B cell (primary cell): Measurements from ENCODE around the gene TMBIM4. TPM values are rescaled to one million over a fixed set of nuclear protein-coding genes. Genes with fewer than 3 reads are reported as not detected.

Experiments used
- ATAC-seq: fragments of 200-7000 bp; cut with Tn5 transposase; one replicate; pipeline ENCODE4 v1.10.0; 2021; ENCODE audit warnings: low read depth, mild to moderate bottlenecking, moderate number of reproducible peaks, moderate library complexity
- CTCF ChIA-PET: fragments of 350-600 bp; sonication (Branson Sonifier 250); formaldehyde crosslinking; loops from one replicate; lab custom pipeline; 2021; ENCODE audit warnings: antibody characterized with exemption, inconsistent platforms; lab: Charles Lee
- POLR2A ChIA-PET: fragments of 350-600 bp; sonication (Branson Sonifier 250); formaldehyde crosslinking; loops from one replicate; lab custom pipeline; 2021; ENCODE audit warnings: antibody characterized with exemption; lab: Charles Lee
- DNase-seq: peaks from one replicate; pipeline ENCODE4 v3.0.0; 2013
- H2AFZ ChIP-seq: 2 replicates; pipeline ENCODE4 v1.6.1; 2012; ENCODE audit warnings: mild to moderate bottlenecking, low read depth, low read length; ENCODE audit not compliant: insufficient read depth, poor library complexity, severe bottlenecking
- H3K27ac ChIP-seq, 2 donors: 1 replicate in 1 of 2; 2 replicates in 1 of 2; pipeline ENCODE4 v1.5.1; 2012 to 2013; ENCODE audit warnings: low read length in 2 of 2, mild to moderate bottlenecking in 2 of 2, moderate library complexity in 1 of 2
- H3K27me3 ChIP-seq, 4 experiments: fragments of 200-600 bp in 1 of 4; sonication (generic) in 1 of 4; replicated peaks in 1 of 4; 1 replicate in 2 of 4; 2 replicates in 2 of 4; pipeline versions ENCODE4 v1.6.1 to v1.7.0; 2013 to 2016; ENCODE audit warnings: low read length in 3 of 4, mild to moderate bottlenecking in 2 of 4, mixed read lengths in 1 of 4, moderate library complexity in 1 of 4; ENCODE audit not compliant: insufficient read depth in 4 of 4, control insufficient read depth in 3 of 4; ENCODE audit errors: control extremely low read depth in 1 of 4
- H3K36me3 ChIP-seq, 2 experiments: replicated peaks in 1 of 2; 1 replicate in 1 of 2; 2 replicates in 1 of 2; pipeline versions ENCODE4 v1.6.1 to v1.7.1; 2013; ENCODE audit warnings: low read length in 1 of 2; ENCODE audit not compliant: insufficient read depth in 2 of 2, control insufficient read depth in 1 of 2; ENCODE audit errors: control extremely low read depth in 1 of 2, extremely low read depth in 1 of 2
- H3K4me1 ChIP-seq, 2 donors: fragments of 200-600 bp in 1 of 2; sonication (generic) in 1 of 2; 1 replicate in 1 of 2; 2 replicates in 1 of 2; pipeline versions ENCODE4 v1.5.1 to v1.6.1; 2013 to 2017; ENCODE audit warnings: low read length in 2 of 2; ENCODE audit not compliant: control insufficient read depth in 2 of 2, insufficient read depth in 2 of 2
- H3K4me2 ChIP-seq: replicated peaks from 2 replicates; pipeline ENCODE3; 2012; ENCODE audit warnings: mild to moderate bottlenecking, low read depth, low read length; ENCODE audit not compliant: poor library complexity, severe bottlenecking
- H3K4me3 ChIP-seq, 5 experiments: fragments of 200-600 bp in 1 of 5; sonication (generic) in 1 of 5; 1 replicate in 3 of 5; 2 replicates in 2 of 5; pipeline versions ENCODE4 v1.5.1 to v1.7.0; 2011 to 2016; ENCODE audit warnings: low read length in 4 of 5, mild to moderate bottlenecking in 4 of 5, low read depth in 2 of 5, control low read depth in 1 of 5, moderate library complexity in 1 of 5; ENCODE audit not compliant: insufficient read depth in 1 of 5; ENCODE audit errors: control extremely low read depth in 1 of 5, extremely low read depth in 1 of 5
- H3K79me2 ChIP-seq: fragments of 200-600 bp; sonication (generic); one replicate; pipeline ENCODE4 v1.6.0; 2016; ENCODE audit warnings: low read length; ENCODE audit not compliant: control insufficient read depth, insufficient read depth
- H3K9ac ChIP-seq: fragments of 200-600 bp; sonication (generic); 2 replicates; pipeline ENCODE4 v1.6.1; 2017; ENCODE audit warnings: mild to moderate bottlenecking, low read length, moderate library complexity
- H3K9me3 ChIP-seq, 3 donors: one replicate each; pipeline versions ENCODE4 v1.6.1 to v1.7.1; 2013; ENCODE audit warnings: low read length in 2 of 3; ENCODE audit not compliant: control insufficient read depth in 2 of 3, insufficient read depth in 1 of 3; ENCODE audit errors: control extremely low read depth in 1 of 3
- H4K20me1 ChIP-seq: 2 replicates; pipeline ENCODE4 v1.6.0; 2012; ENCODE audit warnings: mild to moderate bottlenecking, low read length; ENCODE audit not compliant: insufficient read depth, control insufficient read depth, poor library complexity, severe bottlenecking
- H3K27ac Mint-ChIP-seq: one replicate; pipeline ENCODE4 v1.8.0; 2021; ENCODE audit warnings: mixed read lengths
- H3K27me3 Mint-ChIP-seq: one replicate; pipeline ENCODE4 v1.8.0; 2021; ENCODE audit warnings: mixed read lengths
- H3K4me1 Mint-ChIP-seq: one replicate; pipeline ENCODE4 v1.8.0; 2021; ENCODE audit warnings: mixed read lengths
- H3K4me3 Mint-ChIP-seq: one replicate; pipeline ENCODE4 v1.8.0; 2021; ENCODE audit warnings: mixed read lengths
- H3K9me3 Mint-ChIP-seq: one replicate; pipeline ENCODE4 v1.8.0; 2022; ENCODE audit warnings: mixed read lengths; ENCODE audit not compliant: insufficient read depth
- EZH2 ChIP-seq: IDR thresholded peaks from 2 replicates; pipeline ENCODE4 v1.6.1; 2012; ENCODE audit warnings: borderline replicate concordance, low read depth, mild to moderate bottlenecking, moderate library complexity, low read length; ENCODE audit not compliant: insufficient read depth, poor library complexity, severe bottlenecking
- WGBS: methylation state at CpG from one replicate; pipeline ENCODE4 v1.1.5; 2013; ENCODE audit warnings: missing lambda C conversion rate; ENCODE audit not compliant: insufficient coverage; 5-methylcytosine and 5-hydroxymethylcytosine counted together
- intact Hi-C: fragments of 100-400 bp; cut with micrococcal nuclease; formaldehyde crosslinking; loops from one replicate; pipeline ENCODE4 v1.10.0; 2022
- polyA plus RNA-seq: library from polyadenylated mRNA; depleted of rRNA; stranded (reverse); fragments of >200 nt; gene quantifications from 2 replicates; pipeline ENCODE4 v1.2.3, GENCODE V29; 2012
- total RNA-seq, 2 donors: library from RNA; stranded (reverse); fragments of 120-200 nt in 1 of 2; gene quantifications; 1 replicate in 1 of 2; 2 replicates in 1 of 2; pipeline versions ENCODE4 v1.2.3 to v1.2.4, GENCODE V29; 2013 to 2022
- TF ChIP-seq, protein P1 (sequence below): fragments of 200-600 bp; IDR thresholded peaks from one replicate; pipeline ENCODE4 v1.8.0; 2022; ENCODE audit warnings: antibody characterized with exemption, mild to moderate bottlenecking

Gene TMBIM4
- total and polyA plus RNA-seq, 2 donors (not counting 1 experiment from before 2014, with no cell fraction given) = 85.1 to 88.1 TPM

DNA sequence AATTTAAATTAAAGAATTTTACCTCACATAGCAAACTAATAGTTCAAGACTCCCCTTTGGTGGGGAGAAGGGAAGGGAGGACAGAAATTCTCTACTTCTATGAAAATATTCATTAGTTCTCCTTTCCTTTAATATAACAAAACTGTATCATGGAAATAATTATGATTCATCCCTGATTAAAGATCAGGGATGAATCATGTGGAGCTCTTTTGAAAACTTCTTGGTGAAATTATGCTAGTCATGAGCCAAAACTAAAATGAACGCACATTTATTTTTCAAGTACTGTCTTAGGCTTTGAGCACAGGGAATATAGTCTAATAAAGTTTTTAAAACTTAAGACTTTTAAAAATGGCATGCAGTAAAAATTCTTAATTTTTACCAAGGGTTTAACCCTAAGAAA is 17.1 kb downstream of the TMBIM4 start:
- no peak overlapping the region for H3K27ac ChIP-seq
- H3K4me2 ChIP-seq = no peak overlapping the region
- TF ChIP-seq, protein P1, sequence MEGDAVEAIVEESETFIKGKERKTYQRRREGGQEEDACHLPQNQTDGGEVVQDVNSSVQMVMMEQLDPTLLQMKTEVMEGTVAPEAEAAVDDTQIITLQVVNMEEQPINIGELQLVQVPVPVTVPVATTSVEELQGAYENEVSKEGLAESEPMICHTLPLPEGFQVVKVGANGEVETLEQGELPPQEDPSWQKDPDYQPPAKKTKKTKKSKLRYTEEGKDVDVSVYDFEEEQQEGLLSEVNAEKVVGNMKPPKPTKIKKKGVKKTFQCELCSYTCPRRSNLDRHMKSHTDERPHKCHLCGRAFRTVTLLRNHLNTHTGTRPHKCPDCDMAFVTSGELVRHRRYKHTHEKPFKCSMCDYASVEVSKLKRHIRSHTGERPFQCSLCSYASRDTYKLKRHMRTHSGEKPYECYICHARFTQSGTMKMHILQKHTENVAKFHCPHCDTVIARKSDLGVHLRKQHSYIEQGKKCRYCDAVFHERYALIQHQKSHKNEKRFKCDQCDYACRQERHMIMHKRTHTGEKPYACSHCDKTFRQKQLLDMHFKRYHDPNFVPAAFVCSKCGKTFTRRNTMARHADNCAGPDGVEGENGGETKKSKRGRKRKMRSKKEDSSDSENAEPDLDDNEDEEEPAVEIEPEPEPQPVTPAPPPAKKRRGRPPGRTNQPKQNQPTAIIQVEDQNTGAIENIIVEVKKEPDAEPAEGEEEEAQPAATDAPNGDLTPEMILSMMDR = no peak
- no peak for TF ChIP-seq EZH2
- H3K27me3 ChIP-seq = no peaks in the 10 kb centered on the region
- Mint-ChIP-seq H3K4me3 (no peak overlapping the region), H3K27me3 (no peaks in the 10 kb centered on the region), H3K4me1 (peaks cover 25% of the 10 kb centered on the region), H3K9me3 (no peaks in the 10 kb centered on the region), H3K27ac (no peak overlapping the region)
- peaks cover 73% of the 10 kb centered on the region for H4K20me1 ChIP-seq
- POLR2A ChIA-PET = no interaction called here
- H3K4me1 ChIP-seq = peaks cover 0 to 6% of the 10 kb centered on the region in 2 donors
- no peak overlapping the region for H2AFZ ChIP-seq
- H3K9me3 ChIP-seq = peaks cover 0 to 4% (median 1%) of the 10 kb centered on the region in 3 donors
- intact Hi-C loops = no loop called here
- H3K9ac ChIP-seq = no peak overlapping the region
- CTCF ChIA-PET = no interaction called here
- H3K79me2 ChIP-seq = peaks cover 58% of the 10 kb centered on the region
- DNase-seq (no peak), ATAC-seq (no peak)
- H3K36me3 ChIP-seq = peaks cover 7 to 38% of the 10 kb centered on the region in 2 experiments
- H3K4me3 ChIP-seq = no peak overlapping the region
- WGBS = no CpG with 5 or more reads among the region's 1 CpG

DNA sequence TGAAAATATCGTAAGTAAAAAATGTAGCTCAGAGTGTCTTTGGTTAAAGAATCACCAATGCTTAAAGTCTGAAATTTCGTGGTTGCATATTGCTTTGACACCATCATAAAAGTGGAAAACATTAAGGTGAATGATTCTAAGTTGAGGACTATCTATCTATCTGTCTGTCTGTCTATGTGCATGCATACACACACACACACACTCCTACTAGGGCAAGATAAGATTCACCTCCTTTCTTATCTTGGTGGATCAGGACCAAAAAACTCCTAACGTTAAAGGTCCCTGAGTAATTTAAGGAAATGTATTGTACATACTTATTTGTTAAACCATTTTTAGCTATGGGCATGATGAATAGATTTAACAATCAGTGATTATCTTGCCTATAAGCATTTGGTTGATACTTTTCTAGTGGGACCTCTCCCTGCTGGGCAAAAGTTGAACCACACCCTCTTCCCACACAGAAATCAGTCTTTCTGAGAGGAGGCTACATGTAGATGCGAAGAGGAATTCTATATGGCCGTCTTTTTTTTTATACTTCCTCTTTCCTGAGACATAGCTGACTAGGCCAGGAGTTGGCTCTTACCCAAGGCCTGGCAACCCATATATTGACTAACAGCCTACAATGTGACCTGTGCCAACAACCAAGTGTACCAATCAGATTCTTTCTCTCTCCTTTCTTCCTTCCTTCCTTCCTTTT is 19.9 kb downstream of the TMBIM4 start:
- intact Hi-C loops = loop anchor here (10.0 kb wide), 1 partner anchor 545 kb away; no protein-coding TSS in a partner anchor
- 43% methylated on average over 1 of the region's 5 CpGs for WGBS
- Histone ChIP-seq H3K4me2 (no peak overlapping the region), H2AFZ (no peak overlapping the region), H3K36me3 (peaks cover 10 to 45% of the 10 kb centered on the region in 2 experiments), H3K4me1 (peaks cover 5 to 20% of the 10 kb centered on the region in 2 donors), H4K20me1 (peaks cover 48% of the 10 kb centered on the region), H3K4me3 (no peak overlapping the region), H3K79me2 (peaks cover 38% of the 10 kb centered on the region), H3K9me3 (peaks cover 0 to 4% (median 1%) of the 10 kb centered on the region in 3 donors), H3K9ac (no peak overlapping the region), H3K27ac (peak overlapping the region in 1 of 2 donors; percentile 26), H3K27me3 (no peaks in the 10 kb centered on the region)
- TF ChIP-seq, protein P1 = no peak
- ChIA-PET CTCF (no interaction called here), POLR2A (no interaction called here)
- no peak for DNase-seq
- Mint-ChIP-seq H3K9me3 (no peaks in the 10 kb centered on the region), H3K4me1 (peaks cover 24% of the 10 kb centered on the region), H3K27ac (peak overlapping the region; percentile 59), H3K4me3 (no peak overlapping the region), H3K27me3 (no peaks in the 10 kb centered on the region)
- no peak for ATAC-seq
